ENCODE measurements around the gene TCFL5.

TCFL5 gene

DNA sequence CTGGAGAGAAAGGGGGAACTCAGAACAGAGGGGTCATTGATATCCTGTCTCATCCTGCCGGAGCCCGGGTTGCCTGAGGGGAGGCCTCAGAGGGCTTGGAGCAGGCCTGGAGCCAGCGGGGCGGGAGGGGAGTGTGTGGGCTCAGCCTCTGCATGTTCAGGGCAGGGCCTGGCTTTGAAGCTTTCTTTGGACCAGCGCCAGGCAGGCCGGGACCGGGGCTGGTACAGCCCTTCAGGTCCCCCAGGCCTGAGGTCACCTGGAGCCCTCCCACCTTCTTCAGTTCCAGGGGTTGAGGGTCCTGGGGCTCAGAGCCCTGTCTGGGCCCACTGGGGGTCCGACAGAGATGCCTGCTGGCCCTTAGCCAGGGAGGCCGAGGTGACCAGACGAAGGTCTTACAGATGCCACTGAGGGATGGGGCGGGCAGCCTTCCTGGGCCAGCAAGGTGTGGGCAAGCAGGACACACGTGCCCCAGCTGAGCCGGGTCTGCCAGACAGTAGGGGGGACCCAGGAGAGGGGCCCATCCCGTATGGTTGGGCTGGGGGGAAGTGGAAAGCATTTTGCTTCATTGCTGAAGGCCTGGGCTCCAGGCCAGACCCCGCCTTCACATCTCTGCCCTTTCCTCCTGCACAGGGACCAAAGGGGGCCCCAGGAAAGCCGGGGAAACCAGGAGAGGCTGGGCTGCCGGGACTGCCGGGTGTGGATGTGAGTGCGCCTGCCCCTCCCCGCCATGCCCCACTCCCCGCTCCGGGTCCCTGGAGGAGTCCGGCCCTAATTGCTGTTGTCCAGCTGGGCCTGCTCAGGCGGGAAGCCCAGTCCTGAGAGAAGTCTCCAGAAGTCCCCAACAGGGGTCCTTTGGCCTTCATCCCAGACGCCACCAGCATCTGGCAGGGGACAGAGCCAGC, 42.8 kb downstream of the TCFL5 start:
- DNase-seq (ENCODE audit: low read depth, low spot score): no peak

DNA sequence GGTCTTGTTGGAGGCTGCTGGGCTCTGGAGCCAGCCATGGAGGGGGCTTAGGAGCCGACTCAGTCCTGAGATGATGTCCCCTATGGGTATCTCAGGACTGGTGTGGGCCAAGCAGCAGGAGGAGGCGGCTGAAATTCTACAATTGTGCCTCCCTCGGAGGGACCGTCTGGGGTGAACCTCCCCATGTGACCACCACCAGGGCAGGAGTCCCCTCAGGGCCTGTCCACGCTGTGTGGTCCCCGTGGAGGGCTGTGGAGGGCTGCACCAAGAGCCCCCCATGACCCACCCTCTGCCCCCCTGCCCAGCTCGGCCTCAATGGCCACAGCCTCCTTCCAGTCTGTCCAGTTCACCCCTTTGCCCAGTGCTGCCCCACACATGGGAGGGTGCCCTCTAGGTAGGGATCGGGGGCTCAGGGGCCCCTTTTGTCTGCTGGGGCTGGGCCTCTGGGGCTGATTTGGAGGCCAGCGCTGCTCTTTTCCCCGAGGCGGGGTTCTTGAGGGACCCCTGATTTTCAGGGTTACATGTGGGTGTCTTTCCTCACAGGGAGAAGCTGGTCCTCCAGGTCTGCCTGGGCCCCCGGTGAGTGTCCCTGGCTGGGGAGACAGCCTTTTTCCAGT, 43.5 kb downstream of the TCFL5 start:
- Histone ChIP-seq H3K27me3 (ENCODE audit: insufficient read depth, insufficient read length) (no peaks in the 10 kb centered on the region), H3K4me3 (ENCODE audit: insufficient read length, low read depth) (peak overlapping the region; percentile 65), H3K36me3 (ENCODE audit: insufficient read depth, insufficient read length, low read length) (peaks cover 59% of the 10 kb centered on the region), H3K9ac (ENCODE audit: insufficient read length, low read depth) (peak overlapping the region; percentile 89), H3K4me1 (ENCODE audit: insufficient read depth, insufficient read length) (peaks cover 47% of the 10 kb centered on the region), H3K9me3 (ENCODE audit: insufficient read depth, low read length) (no peaks in the 10 kb centered on the region)
- DNase-seq (ENCODE audit: low read depth, low spot score): no peak
- no peak for TF ChIP-seq ZNF274 (IDR thresholded peaks at IDR 0.05; ENCODE audit: low read depth, low read length)
- TF ChIP-seq YY1 (IDR thresholded peaks at IDR 0.05; ENCODE audit: insufficient read depth, insufficient read length): no peak
- TF ChIP-seq SUZ12 (IDR thresholded peaks at IDR 0.05; ENCODE audit: extremely low read depth, insufficient read depth, insufficient read length): no peak

More for the DNA sequence above, 42.8 kb downstream of the TCFL5 start:
- peaks cover 58% of the 10 kb centered on the region for H3K36me3 ChIP-seq (ENCODE audit: insufficient read depth, insufficient read length, low read length)
- TF ChIP-seq YY1 (IDR thresholded peaks at IDR 0.05; ENCODE audit: insufficient read depth, insufficient read length) (no peak), SUZ12 (IDR thresholded peaks at IDR 0.05; ENCODE audit: extremely low read depth, insufficient read depth, insufficient read length) (no peak), ZNF274 (IDR thresholded peaks at IDR 0.05; ENCODE audit: low read depth, low read length) (no peak)
- H3K9ac ChIP-seq (ENCODE audit: insufficient read length, low read depth): peak overlapping the region; percentile 89
- peak overlapping the region; percentile 65 for H3K4me3 ChIP-seq (ENCODE audit: insufficient read length, low read depth)
- peaks cover 53% of the 10 kb centered on the region for H3K4me1 ChIP-seq (ENCODE audit: insufficient read depth, insufficient read length)
- no peaks in the 10 kb centered on the region for H3K9me3 ChIP-seq (ENCODE audit: insufficient read depth, low read length)
- no peaks in the 10 kb centered on the region for H3K27me3 ChIP-seq (ENCODE audit: insufficient read depth, insufficient read length)

DNA sequence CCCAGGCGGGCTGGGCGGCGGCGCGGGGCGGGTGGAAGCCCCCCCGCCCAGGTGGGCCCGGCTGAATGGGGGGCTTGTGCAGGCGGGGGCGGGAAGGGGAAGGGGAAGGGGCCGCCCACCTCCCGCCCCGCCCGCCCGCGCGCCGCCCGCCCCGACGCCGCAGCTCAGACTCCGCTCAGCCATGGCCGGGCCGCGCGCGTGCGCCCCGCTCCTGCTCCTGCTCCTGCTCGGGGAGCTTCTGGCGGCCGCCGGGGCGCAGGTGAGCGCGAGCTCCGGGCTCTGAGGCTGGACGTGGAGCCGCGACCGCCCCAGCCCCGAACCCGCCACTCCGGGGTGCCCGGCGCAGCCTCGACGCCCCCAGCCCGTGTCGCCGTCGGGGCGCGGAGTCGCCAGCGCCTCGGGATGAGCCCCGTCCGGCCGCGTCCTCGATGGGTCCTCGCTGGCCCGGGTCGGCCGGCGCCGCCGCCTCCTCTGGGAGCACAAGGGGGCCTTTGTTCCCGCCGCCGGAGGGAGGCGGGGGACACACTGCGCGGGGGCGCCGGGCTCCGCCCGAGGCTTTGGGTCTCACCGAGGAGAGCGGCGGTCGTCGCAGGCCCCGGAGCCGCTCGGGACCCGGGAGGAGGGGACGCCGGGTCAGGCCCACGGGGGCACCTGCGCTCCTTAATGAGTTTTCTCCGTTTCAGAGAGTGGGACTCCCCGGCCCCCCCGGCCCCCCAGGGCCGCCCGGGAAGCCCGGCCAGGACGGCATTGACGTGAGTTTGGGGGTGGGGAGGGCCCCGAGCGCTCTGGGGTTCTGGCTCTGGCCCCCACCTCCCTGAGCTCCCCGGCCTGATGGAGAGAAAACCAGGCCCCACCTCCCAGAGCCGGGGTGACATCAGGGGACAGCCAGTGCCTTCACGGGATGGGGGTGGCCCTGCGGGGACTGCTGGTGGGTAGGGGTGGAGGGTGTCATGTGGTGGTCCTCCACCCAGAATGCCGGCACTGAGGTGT, 44.4 kb downstream of the TCFL5 start, which contains the start of gene COL9A3:
COL9A3 (plus strand) TSS at position 167 of the 990 bp plus-strand sequence; CDS start at position 182, 15 bp downstream.
- DNase-seq (ENCODE audit: low read depth, low spot score): no peak
- TF ChIP-seq YY1 (IDR thresholded peaks at IDR 0.05; ENCODE audit: insufficient read depth, insufficient read length) (no peak), SUZ12 (IDR thresholded peaks at IDR 0.05; ENCODE audit: extremely low read depth, insufficient read depth, insufficient read length) (no peak), ZNF274 (IDR thresholded peaks at IDR 0.05; ENCODE audit: low read depth, low read length) (no peak)
- Histone ChIP-seq H3K27me3 (ENCODE audit: insufficient read depth, insufficient read length) (no peaks in the 10 kb centered on the region), H3K4me1 (ENCODE audit: insufficient read depth, insufficient read length) (peaks cover 46% of the 10 kb centered on the region), H3K9me3 (ENCODE audit: insufficient read depth, low read length) (no peaks in the 10 kb centered on the region), H3K4me3 (ENCODE audit: insufficient read length, low read depth) (peak within 1 kb of the TSS; percentile 78), H3K9ac (ENCODE audit: insufficient read length, low read depth) (peak within 1 kb of the TSS; percentile 94), H3K36me3 (ENCODE audit: insufficient read depth, insufficient read length, low read length) (peaks cover 59% of the 10 kb centered on the region)

DNA sequence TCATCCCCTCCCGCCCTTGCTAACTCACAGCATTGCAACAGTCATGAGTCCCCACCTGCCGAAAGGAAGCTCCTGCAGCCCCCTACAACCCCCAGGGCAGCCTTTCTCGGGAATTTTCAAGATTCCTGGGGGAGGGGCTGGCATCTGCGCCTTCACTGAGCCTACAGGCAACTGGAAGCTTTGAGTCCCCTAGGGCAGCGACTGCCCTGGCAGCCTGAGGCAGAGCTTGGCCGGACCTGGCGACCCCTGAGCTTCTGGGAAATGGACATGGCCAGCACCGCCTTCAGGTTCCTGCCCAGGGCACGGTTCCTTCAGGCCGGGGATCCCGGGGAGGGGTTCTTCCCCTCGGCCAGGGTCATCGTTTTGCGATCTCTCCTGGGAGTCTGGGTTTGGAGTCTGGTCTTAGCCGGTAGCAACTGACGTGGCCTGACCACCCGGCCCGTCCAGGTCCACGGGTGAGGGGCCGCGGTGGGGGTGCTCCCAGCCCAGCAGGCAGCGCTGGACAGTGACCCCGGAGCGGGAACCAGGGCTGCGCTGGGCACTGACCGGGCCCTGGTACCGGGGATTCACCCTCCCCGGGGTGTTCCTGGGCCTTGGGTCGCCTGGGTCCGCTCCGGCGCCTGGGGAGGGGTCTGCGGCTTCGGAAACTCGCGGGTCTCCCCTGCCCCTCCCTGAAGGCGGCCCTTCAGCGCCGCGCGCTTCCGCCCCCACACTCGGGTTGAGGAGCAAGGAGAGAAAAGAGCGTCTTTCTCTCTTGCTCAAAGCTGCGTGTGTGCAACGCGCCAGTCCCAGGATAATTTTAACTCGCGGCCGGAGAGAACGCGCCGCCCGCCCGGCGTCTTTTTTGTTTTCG, 45.4 kb downstream of the TCFL5 start:
- Histone ChIP-seq H3K27me3 (ENCODE audit: insufficient read depth, insufficient read length) (no peaks in the 10 kb centered on the region), H3K36me3 (ENCODE audit: insufficient read depth, insufficient read length, low read length) (peaks cover 59% of the 10 kb centered on the region), H3K9me3 (ENCODE audit: insufficient read depth, low read length) (no peaks in the 10 kb centered on the region), H3K9ac (ENCODE audit: insufficient read length, low read depth) (peak overlapping the region; percentile 94), H3K4me1 (ENCODE audit: insufficient read depth, insufficient read length) (peaks cover 41% of the 10 kb centered on the region), H3K4me3 (ENCODE audit: insufficient read length, low read depth) (peak overlapping the region; percentile 78)
- DNase-seq (ENCODE audit: low read depth, low spot score): peak; percentile 87
- no peak for TF ChIP-seq YY1 (IDR thresholded peaks at IDR 0.05; ENCODE audit: insufficient read depth, insufficient read length)
- no peak for TF ChIP-seq SUZ12 (IDR thresholded peaks at IDR 0.05; ENCODE audit: extremely low read depth, insufficient read depth, insufficient read length)
- TF ChIP-seq ZNF274 (IDR thresholded peaks at IDR 0.05; ENCODE audit: low read depth, low read length): no peak

DNA sequence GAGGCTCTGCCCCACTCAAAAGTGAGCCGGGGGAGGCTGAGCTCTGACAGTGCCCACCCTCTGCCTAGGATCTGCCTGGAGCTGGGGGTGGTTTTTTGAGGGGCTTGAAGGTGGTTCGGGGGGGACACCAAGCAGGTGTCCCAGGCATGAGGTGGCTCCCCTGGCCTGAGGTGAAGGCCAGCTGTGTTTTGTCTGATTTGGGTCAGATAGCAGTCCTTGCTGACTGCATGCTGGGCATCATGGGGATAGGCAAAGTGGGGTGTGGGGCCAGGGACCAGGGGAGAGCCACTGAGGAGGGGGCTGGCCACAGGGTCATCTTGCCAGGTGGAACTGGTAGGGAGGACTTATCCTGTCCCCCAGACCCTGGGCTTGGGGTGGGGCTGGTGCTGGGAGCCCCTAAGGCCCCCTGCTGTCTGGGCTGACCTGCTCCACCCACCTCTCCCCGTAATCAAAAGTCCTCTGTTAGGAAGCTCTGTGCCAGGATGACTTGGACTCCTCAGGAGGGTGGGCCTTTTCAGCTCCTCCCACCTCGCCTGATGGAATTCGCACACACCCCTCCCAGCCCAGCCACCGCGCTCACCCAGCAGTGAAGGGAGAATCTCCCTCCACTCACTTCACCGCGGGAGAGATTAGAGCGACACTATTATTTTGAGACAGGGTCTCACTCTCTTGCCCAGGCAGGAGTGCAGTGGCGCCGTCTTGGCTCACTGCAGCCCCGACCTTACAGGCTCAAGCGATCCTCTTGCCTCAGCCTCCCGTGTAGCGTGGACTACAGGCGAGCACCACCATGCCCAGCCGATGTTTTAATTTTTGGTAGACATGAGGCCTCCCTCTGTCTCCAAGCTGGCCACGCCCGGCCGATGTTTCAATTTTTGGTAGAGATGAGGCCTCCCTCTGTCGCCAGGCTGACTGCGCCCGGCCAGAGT, 46.3 kb downstream of the TCFL5 start:
- TF ChIP-seq SUZ12 (IDR thresholded peaks at IDR 0.05; ENCODE audit: extremely low read depth, insufficient read depth, insufficient read length) (no peak), YY1 (IDR thresholded peaks at IDR 0.05; ENCODE audit: insufficient read depth, insufficient read length) (no peak), ZNF274 (IDR thresholded peaks at IDR 0.05; ENCODE audit: low read depth, low read length) (no peak)
- Histone ChIP-seq H3K27me3 (ENCODE audit: insufficient read depth, insufficient read length) (no peaks in the 10 kb centered on the region), H3K4me3 (ENCODE audit: insufficient read length, low read depth) (peak overlapping the region; percentile 78), H3K9ac (ENCODE audit: insufficient read length, low read depth) (peak overlapping the region; percentile 94), H3K36me3 (ENCODE audit: insufficient read depth, insufficient read length, low read length) (peaks cover 58% of the 10 kb centered on the region), H3K4me1 (ENCODE audit: insufficient read depth, insufficient read length) (peaks cover 35% of the 10 kb centered on the region), H3K9me3 (ENCODE audit: insufficient read depth, low read length) (no peaks in the 10 kb centered on the region)
- no peak for DNase-seq (ENCODE audit: low read depth, low spot score)
